ENCODE data around the gene TRIM60. TPM values are rescaled to one million over a fixed set of nuclear protein-coding genes. Genes with fewer than 3 reads are reported as not detected.
"Not testable (repeated sequence)": the region's sequence is repeated elsewhere in the genome, so short reads cannot be mapped to it uniquely, and the experiment has no call there.

The TRIM60 gene
- total and polyA plus RNA-seq, 11 donors: not detected

DNA sequence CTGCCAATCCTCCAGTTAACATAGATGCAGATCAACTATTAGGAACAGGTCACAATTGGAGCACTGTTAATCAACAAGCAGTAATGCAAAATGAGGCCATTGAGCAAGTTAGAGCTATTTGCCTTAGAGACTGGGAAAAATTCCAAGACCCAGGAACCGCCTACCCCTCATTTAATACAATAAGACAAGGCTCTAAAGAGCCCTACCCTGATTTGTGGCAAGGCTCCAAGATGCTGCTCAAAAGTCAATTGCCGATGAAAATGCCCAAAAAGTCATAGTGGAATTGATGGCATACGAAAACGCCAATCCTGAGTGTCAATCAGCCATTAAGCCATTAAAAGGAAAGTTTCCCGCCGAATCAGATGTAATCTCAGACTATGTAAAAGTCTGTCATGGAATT, 33.9 kb upstream of the TRIM60 start:
- 78 to 90% (median 84%) methylated on average over 6 of the region's 6 CpGs for WGBS, 4 donors
- H3K9me3 ChIP-seq: no peaks in the 10 kb centered on the region
- intact Hi-C loops (cut with DNase I): no loop called here
- H3K36me3 ChIP-seq: no peaks in the 10 kb centered on the region
- ATAC-seq: no peak
- no peaks in the 10 kb centered on the region for H3K27me3 ChIP-seq
- TF ChIP-seq POLR2A (IDR thresholded peaks at IDR 0.05): no peak
- TF ChIP-seq, protein P1, sequence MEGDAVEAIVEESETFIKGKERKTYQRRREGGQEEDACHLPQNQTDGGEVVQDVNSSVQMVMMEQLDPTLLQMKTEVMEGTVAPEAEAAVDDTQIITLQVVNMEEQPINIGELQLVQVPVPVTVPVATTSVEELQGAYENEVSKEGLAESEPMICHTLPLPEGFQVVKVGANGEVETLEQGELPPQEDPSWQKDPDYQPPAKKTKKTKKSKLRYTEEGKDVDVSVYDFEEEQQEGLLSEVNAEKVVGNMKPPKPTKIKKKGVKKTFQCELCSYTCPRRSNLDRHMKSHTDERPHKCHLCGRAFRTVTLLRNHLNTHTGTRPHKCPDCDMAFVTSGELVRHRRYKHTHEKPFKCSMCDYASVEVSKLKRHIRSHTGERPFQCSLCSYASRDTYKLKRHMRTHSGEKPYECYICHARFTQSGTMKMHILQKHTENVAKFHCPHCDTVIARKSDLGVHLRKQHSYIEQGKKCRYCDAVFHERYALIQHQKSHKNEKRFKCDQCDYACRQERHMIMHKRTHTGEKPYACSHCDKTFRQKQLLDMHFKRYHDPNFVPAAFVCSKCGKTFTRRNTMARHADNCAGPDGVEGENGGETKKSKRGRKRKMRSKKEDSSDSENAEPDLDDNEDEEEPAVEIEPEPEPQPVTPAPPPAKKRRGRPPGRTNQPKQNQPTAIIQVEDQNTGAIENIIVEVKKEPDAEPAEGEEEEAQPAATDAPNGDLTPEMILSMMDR (IDR thresholded peaks at IDR 0.05): no peak
- DNase-seq: no peak
- no peaks in the 10 kb centered on the region for H3K4me1 ChIP-seq
- no peak overlapping the region for H3K4me3 ChIP-seq
- H3K27ac ChIP-seq: no peak overlapping the region

DNA sequence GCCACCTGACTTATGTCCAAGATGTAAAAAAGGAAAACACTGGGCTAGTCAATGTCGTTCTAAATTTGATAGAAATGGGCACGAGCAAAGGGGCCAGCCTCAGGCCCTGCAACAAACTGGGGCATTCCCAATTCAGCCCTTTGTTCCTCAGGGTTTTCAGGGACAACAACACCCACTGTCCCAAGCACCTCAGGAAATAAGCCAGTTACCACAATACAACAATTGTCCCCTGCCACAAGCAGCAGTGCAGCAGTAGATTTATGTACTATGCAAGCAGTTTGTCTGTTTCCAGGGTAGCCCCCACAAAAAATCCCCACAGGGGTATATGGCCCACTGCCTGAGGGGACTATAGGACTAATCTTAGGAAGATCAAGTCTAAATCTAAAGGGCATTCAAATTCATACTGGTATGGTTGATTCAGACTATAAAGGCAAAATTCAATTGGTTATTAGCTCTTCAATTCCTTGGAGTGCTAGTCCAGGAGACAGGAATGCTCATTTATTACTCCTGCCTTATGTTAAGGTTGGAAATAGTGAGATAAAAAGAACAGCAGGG, 33.2 kb upstream of the TRIM60 start:
- intact Hi-C loops (cut with DNase I); H3K27ac ChIP-seq; DNase-seq; H3K4me3 ChIP-seq; ATAC-seq; H3K9me3 ChIP-seq; H3K36me3 ChIP-seq; H3K27me3 ChIP-seq; H3K4me1 ChIP-seq: not testable (repeated sequence)
- 67 to 90% (median 73%) methylated on average over 2 of the region's 2 CpGs for WGBS, 4 donors

DNA sequence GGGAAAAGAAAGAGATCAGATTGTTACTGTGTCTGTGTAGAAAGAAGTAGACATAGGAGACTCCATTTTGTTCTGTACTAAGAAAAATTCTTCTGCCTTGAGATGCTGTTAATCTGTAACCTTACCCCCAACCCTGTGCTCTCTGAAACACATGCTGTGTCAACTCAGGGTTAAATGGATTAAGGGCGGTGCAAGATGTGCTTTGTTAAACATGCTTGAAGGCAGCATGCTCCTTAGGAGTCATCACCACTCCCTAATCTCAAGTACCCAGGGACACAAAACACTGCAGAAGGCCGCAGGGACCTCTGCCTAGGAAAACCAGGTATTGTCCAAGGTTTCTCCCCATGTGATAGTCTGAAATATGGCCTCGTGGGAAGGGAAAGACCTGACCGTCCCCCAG, 29.8 kb upstream of the TRIM60 start:
- H3K4me3 ChIP-seq; H3K36me3 ChIP-seq; intact Hi-C loops (cut with DNase I); H3K4me1 ChIP-seq; H3K9me3 ChIP-seq; DNase-seq; ATAC-seq; H3K27ac ChIP-seq; H3K27me3 ChIP-seq: not testable (repeated sequence)
- WGBS, 4 donors: 28 to 56% (median 52%) methylated on average over 2 to 4 of the region's 4 CpGs

DNA sequence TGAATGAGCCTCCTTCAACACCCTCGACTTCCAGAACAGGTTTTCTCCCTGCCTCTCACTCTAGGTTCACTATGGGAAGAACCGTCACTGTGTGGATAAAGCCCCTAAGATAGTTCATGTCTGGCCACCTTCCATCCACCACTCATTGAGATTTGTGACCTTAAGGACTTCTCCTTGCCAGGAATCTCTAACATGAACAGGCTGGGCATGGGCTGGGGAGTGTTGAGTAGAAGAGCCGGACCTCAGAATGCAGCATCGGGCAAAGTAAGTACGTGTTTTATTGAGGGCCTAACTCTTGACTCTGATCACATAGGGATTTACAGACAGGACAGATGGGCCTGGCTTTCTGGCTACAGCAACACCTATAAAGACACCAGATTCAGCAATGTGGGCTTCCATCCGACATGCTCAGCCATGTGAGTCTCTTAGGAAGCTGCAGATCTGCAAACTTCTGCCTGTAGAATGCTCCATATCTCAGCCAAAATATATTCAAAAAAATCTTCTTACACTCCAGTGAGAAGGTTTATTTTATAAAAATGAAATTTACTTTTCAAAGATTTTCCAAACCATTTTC, 26.4 kb upstream of the TRIM60 start:
- 63 to 89% (median 83%) methylated on average over 6 of the region's 6 CpGs for WGBS, 4 donors
- DNase-seq: no peak

DNA sequence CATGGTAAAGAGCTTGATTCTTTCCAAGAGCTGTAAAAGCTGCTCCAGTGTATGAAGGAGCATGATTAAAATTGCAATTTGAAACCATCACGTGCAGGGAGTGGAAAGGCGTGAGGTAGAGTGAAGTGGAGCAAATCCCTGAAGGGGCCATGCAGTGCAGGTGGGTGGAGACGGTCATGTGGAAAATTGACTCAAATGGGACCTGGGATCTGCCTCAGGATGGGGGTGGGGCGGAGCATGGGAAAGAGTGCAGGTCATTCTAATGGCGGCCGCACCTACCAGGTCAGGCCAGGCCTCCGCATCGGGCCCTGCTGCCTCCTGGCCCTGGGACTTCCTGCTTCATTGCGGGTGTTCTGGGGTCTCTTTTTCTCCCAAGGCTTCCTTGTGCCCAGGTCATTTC, 25.3 kb upstream of the TRIM60 start:
- no peak for TF ChIP-seq POLR2A (IDR thresholded peaks at IDR 0.05)
- TF ChIP-seq, protein P1 (IDR thresholded peaks at IDR 0.05): no peak
- ATAC-seq (no peak), DNase-seq (no peak)
- no peaks in the 10 kb centered on the region for H3K36me3 ChIP-seq
- no peak overlapping the region for H3K27ac ChIP-seq
- H3K27me3 ChIP-seq: peaks cover 0 to 2% (median 0%) of the 10 kb centered on the region in 9 donors
- WGBS, 4 donors: 70 to 92% (median 86%) methylated on average over 9 of the region's 9 CpGs
- intact Hi-C loops (cut with DNase I): no loop called here
- H3K9me3 ChIP-seq: no peaks in the 10 kb centered on the region
- H3K4me1 ChIP-seq: no peaks in the 10 kb centered on the region
- H3K4me3 ChIP-seq: no peak overlapping the region

More for the DNA sequence above, 26.4 kb upstream of the TRIM60 start:
- Histone ChIP-seq H3K4me1 (no peaks in the 10 kb centered on the region), H3K4me3 (no peak overlapping the region), H3K9me3 (no peaks in the 10 kb centered on the region), H3K36me3 (no peaks in the 10 kb centered on the region), H3K27ac (no peak overlapping the region), H3K27me3 (no peaks in the 10 kb centered on the region)
- no peak for ATAC-seq
- TF ChIP-seq POLR2A (IDR thresholded peaks at IDR 0.05): no peak
- TF ChIP-seq, protein P1 (IDR thresholded peaks at IDR 0.05): no peak
- intact Hi-C loops (cut with DNase I): no loop called here

All from heart left ventricle (tissue), 16 donors.